HG03354 (cell line): ENCODE results near the gene KCNQ1OT1.

ENCODE experiments used
- ATAC-seq: cut with Tn5 transposase; IDR thresholded peaks from one replicate; pipeline ENCODE4 v1.9.1; 2021; ENCODE audit warnings: mild to moderate bottlenecking; ENCODE audit not compliant: unreplicated experiment, poor library complexity, severe bottlenecking

KCNQ1OT1 gene

GRCh38 chr11:2672553-2673249 is 27.1 kb downstream of the KCNQ1OT1 start:
- ATAC-seq, result no peak

- no peak for ATAC-seq
Measured at GRCh38 chr11:2671748-2672147, 28.0 kb downstream of the KCNQ1OT1 start.

- no peak for ATAC-seq
Measured at GRCh38 chr11:2670541-2671100, 29.2 kb downstream of the KCNQ1OT1 start.

GRCh38 chr11:2669634-2670469 is 29.9 kb downstream of the KCNQ1OT1 start:
- ATAC-seq, result no peak

- no peak for ATAC-seq
Measured at GRCh38 chr11:2668876-2669275, 30.9 kb downstream of the KCNQ1OT1 start.

- no peak for ATAC-seq
Measured at GRCh38 chr11:2667940-2668339, 31.9 kb downstream of the KCNQ1OT1 start.

GRCh38 chr11:2666828-2667570 is 32.8 kb downstream of the KCNQ1OT1 start:
- no peak for ATAC-seq

GRCh38 chr11:2666401-2666741 is 33.4 kb downstream of the KCNQ1OT1 start:
- no peak for ATAC-seq

GRCh38 chr11:2665526-2666400 is 34.0 kb downstream of the KCNQ1OT1 start:
- no peak for ATAC-seq

- no peak for ATAC-seq
Measured at GRCh38 chr11:2664791-2665525, 34.8 kb downstream of the KCNQ1OT1 start.

GRCh38 chr11:2664376-2664775 is 35.4 kb downstream of the KCNQ1OT1 start:
- ATAC-seq, result no peak

GRCh38 chr11:2663915-2664314 is 35.9 kb downstream of the KCNQ1OT1 start:
- ATAC-seq, result no peak

GRCh38 chr11:2663506-2663905 is 36.3 kb downstream of the KCNQ1OT1 start:
- no peak for ATAC-seq

GRCh38 chr11:2662430-2663299 is 37.1 kb downstream of the KCNQ1OT1 start:
- no peak for ATAC-seq

- ATAC-seq, result no peak
Measured at GRCh38 chr11:2662024-2662312, 37.8 kb downstream of the KCNQ1OT1 start.

- ATAC-seq, result no peak
Measured at GRCh38 chr11:2661173-2662023, 38.4 kb downstream of the KCNQ1OT1 start.

GRCh38 chr11:2660357-2660939 is 39.3 kb downstream of the KCNQ1OT1 start:
- no peak for ATAC-seq
